ENCODE data around the gene PLCH2.
"Not testable (repeated sequence)": the region's sequence is repeated elsewhere in the genome, so short reads cannot be mapped to it uniquely, and the experiment has no call there.

PLCH2 gene

GRCh38 chr1:2476061-2476999 lies at the start of gene PLCH2:
Gene PLCH2 (plus strand): TSS chr1:2476289. CDS start chr1:2476589, 300 bp downstream.
- FAIRE-seq = no peak

GRCh38 chr1:2426540-2426939 lies 49.5 kb upstream of the PLCH2 start:
- FAIRE-seq = no peak

- no peak for FAIRE-seq
Observed at GRCh38 chr1:2427051-2427450, 49.0 kb upstream of the PLCH2 start.

GRCh38 chr1:2427976-2428375 lies 48.1 kb upstream of the PLCH2 start:
- no peak for FAIRE-seq

GRCh38 chr1:2428490-2428889 lies 47.6 kb upstream of the PLCH2 start:
- no peak for FAIRE-seq

GRCh38 chr1:2429780-2430591 lies 46.1 kb upstream of the PLCH2 start:
- no peak for FAIRE-seq

- no peak for FAIRE-seq
Observed at GRCh38 chr1:2430592-2430973, 45.5 kb upstream of the PLCH2 start.

- no peak for FAIRE-seq
Observed at GRCh38 chr1:2431103-2431502, 45.0 kb upstream of the PLCH2 start.

- FAIRE-seq = no peak
Observed at GRCh38 chr1:2431518-2431917, 44.6 kb upstream of the PLCH2 start.

- FAIRE-seq = no peak
Observed at GRCh38 chr1:2432441-2432844, 43.6 kb upstream of the PLCH2 start.

GRCh38 chr1:2433196-2433595 lies 42.9 kb upstream of the PLCH2 start:
- no peak for FAIRE-seq

GRCh38 chr1:2433936-2434655 lies 42.0 kb upstream of the PLCH2 start:
- no peak for FAIRE-seq

GRCh38 chr1:2435091-2435490 lies 41.0 kb upstream of the PLCH2 start:
- FAIRE-seq = no peak

GRCh38 chr1:2435746-2436355 lies 40.2 kb upstream of the PLCH2 start:
- no peak for FAIRE-seq

- FAIRE-seq = no peak
Observed at GRCh38 chr1:2436876-2437275, 39.2 kb upstream of the PLCH2 start.

- no peak for FAIRE-seq
Observed at GRCh38 chr1:2437617-2438016, 38.5 kb upstream of the PLCH2 start.

- no peak for FAIRE-seq
Observed at GRCh38 chr1:2438038-2438437, 38.1 kb upstream of the PLCH2 start.

GRCh38 chr1:2438641-2439040 lies 37.4 kb upstream of the PLCH2 start:
- FAIRE-seq = no peak

GRCh38 chr1:2439369-2439768 lies 36.7 kb upstream of the PLCH2 start:
- FAIRE-seq = no peak

- FAIRE-seq = not testable (repeated sequence)
Observed at GRCh38 chr1:2440346-2440745, 35.7 kb upstream of the PLCH2 start.

- no peak for FAIRE-seq
Observed at GRCh38 chr1:2441746-2442145, 34.3 kb upstream of the PLCH2 start.

- FAIRE-seq = no peak
Observed at GRCh38 chr1:2442661-2443060, 33.4 kb upstream of the PLCH2 start.

Data from A204.1 (cell line).